GM23338 (cell line): ENCODE data around the gene CADPS2.

Source experiments
- CREB1 ChIP-seq: fragments of 250-450 bp; sonication (Bioruptor Pico); IDR thresholded peaks from 2 replicates; pipeline ENCODE4 v1.5.0; 2020; ENCODE audit warnings: low read depth, mild to moderate bottlenecking, moderate library complexity
- CTCF ChIP-seq, 2 experiments: fragments of 200-600 bp in 1 of 2; sonication (generic) in 1 of 2; conservative IDR thresholded peaks; 2 replicates each; pipeline versions ENCODE4 v1.5.1 to v1.6.1; 2016 to 2017; ENCODE audit warnings: antibody characterized with exemption in 2 of 2, low read depth in 2 of 2, mild to moderate bottlenecking in 2 of 2, moderate library complexity in 1 of 2
- ETS1 ChIP-seq: IDR thresholded peaks from 2 replicates; pipeline ENCODE4 v1.6.1; 2016; ENCODE audit warnings: antibody characterized with exemption
- EZH2 ChIP-seq: fragments of 200-600 bp; sonication (generic); IDR thresholded peaks from one replicate; pipeline ENCODE4 v1.8.0; 2017; ENCODE audit warnings: antibody characterized with exemption, mild to moderate bottlenecking, low read depth; ENCODE audit not compliant: unreplicated experiment
- EZH2phosphoT487 ChIP-seq: fragments of 200-600 bp; sonication (generic); IDR thresholded peaks from one replicate; pipeline ENCODE4 v1.8.1; 2018; ENCODE audit warnings: antibody characterized with exemption; ENCODE audit not compliant: unreplicated experiment
- JUNB ChIP-seq: IDR thresholded peaks from one replicate; pipeline ENCODE4 v1.6.1; 2016; ENCODE audit warnings: antibody characterized with exemption; ENCODE audit not compliant: unreplicated experiment
- NANOG ChIP-seq: IDR thresholded peaks from 2 replicates; pipeline ENCODE4 v1.6.1; 2016; ENCODE audit warnings: antibody characterized with exemption, borderline replicate concordance
- POLR2AphosphoS5 ChIP-seq: IDR thresholded peaks from 2 replicates; pipeline ENCODE4 v1.6.1; 2016; ENCODE audit warnings: antibody characterized with exemption, low read depth
- REST ChIP-seq: IDR thresholded peaks from one replicate; pipeline ENCODE4 v1.6.1; 2018; ENCODE audit warnings: antibody characterized with exemption; ENCODE audit not compliant: unreplicated experiment
- STAT1 ChIP-seq: IDR thresholded peaks from one replicate; pipeline ENCODE4 v1.6.1; 2016; ENCODE audit warnings: antibody characterized with exemption; ENCODE audit not compliant: unreplicated experiment
- ZNF114 ChIP-seq: fragments of 250-450 bp; sonication (Bioruptor Pico); IDR thresholded peaks from 2 replicates; pipeline ENCODE4 v1.5.0; 2020; ENCODE audit warnings: mild to moderate bottlenecking, moderate library complexity
- ZNF331 ChIP-seq: fragments of 250-450 bp; sonication (Bioruptor Pico); IDR thresholded peaks from 2 replicates; pipeline ENCODE4 v1.5.0; 2020; ENCODE audit warnings: low read depth, mild to moderate bottlenecking, moderate library complexity
- ZNF462 ChIP-seq: fragments of 250-450 bp; sonication (Bioruptor Pico); IDR thresholded peaks from 2 replicates; pipeline ENCODE4 v1.5.0; 2020; ENCODE audit warnings: mild to moderate bottlenecking, moderate library complexity

- TF ChIP-seq CTCF (conservative IDR thresholded peaks at IDR 0.05; ENCODE audit: low read depth in 2 of 2) = no peak
- no peak for TF ChIP-seq CREB1
- TF ChIP-seq EZH2phosphoT487 = no peak
- TF ChIP-seq REST = no peak
- TF ChIP-seq POLR2AphosphoS5 = no peak
- TF ChIP-seq EZH2 = no peak
- TF ChIP-seq ZNF331 (CRISPR knock-in tag) = no peak
- no peak for TF ChIP-seq ETS1
- TF ChIP-seq ZNF114 (CRISPR knock-in tag) = no peak
- TF ChIP-seq NANOG = no peak
- no peak for TF ChIP-seq ZNF462 (CRISPR knock-in tag)
- TF ChIP-seq JUNB = no peak
- TF ChIP-seq STAT1 = no peak
Measured at GRCh38 chr7:122487131-122487530, 399.1 kb downstream of the CADPS2 start.
